ENCODE results near the gene DNAH7. TPM values are rescaled to one million over a fixed set of nuclear protein-coding genes. Genes with fewer than 3 reads are reported as not detected.

DNAH7 gene
- polyA plus RNA-seq, 1 experiment, result 1.2 TPM

GRCh38 chr2:195850764-195851163 is 217.9 kb downstream of the DNAH7 start:
- ChIA-PET POLR2A (no interaction called here), CTCF (no interaction called here)
- no peak for DNase-seq (ENCODE audit: low read depth, low spot score)
- H3K27me3 ChIP-seq (ENCODE audit: control insufficient read depth, insufficient read depth, low read length), result no peaks in the 10 kb centered on the region
- TF ChIP-seq CTCF (IDR thresholded peaks at IDR 0.05; ENCODE audit: low read depth, low read length), result no peak
- no peak overlapping the region for H3K27ac ChIP-seq (ENCODE audit: low read depth, low read length)
- H3K4me3 ChIP-seq (ENCODE audit: low read depth, low read length), result no peak overlapping the region
- no peaks in the 10 kb centered on the region; the same call in 1 of the 2 replicates for H3K9me3 ChIP-seq (ENCODE audit: control insufficient read depth, insufficient read depth, low read length)

DNA sequence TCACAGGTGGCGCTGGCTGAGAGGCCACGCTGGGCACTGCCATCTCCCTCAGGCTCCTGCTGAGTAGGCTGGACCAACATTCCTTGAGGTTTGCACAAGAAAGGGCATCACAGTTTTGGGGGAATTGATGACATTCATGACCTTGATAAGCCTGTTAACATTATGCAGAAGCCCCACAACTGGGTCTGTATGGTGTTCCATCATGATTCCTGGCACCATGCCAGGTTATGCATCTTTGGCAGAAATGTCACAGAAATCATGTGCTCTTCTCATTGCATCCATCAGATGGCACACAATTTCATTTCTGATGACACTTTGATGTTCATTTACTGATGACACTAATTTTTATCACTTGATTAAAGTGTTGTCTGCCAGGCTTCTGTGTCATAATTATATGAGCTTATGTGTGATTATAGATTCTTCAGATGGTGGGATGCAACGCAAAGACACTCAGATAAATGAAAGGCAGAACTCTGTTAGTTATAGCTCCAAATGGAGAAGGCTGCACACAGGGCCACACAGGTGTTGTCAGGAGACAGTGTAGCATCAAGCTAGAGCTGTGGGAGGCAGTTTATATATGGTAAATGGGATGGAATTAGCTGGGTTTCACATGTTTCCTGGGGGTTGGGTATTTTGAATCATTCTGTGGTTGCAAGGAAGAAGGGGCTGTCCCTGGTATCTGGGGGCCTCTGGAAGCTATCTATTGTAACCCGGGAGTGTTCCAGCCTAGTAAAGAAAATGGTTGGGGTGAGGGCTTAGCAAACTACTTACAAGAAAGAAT is 220.3 kb downstream of the DNAH7 start:
- Histone ChIP-seq H3K9me3 (ENCODE audit: control insufficient read depth, insufficient read depth, low read length) (no peaks in the 10 kb centered on the region; the same call in 1 of the 2 replicates), H3K27me3 (ENCODE audit: control insufficient read depth, insufficient read depth, low read length) (no peaks in the 10 kb centered on the region), H3K4me3 (ENCODE audit: low read depth, low read length) (no peak overlapping the region), H3K27ac (ENCODE audit: low read depth, low read length) (no peak overlapping the region)
- TF ChIP-seq CTCF (IDR thresholded peaks at IDR 0.05; ENCODE audit: low read depth, low read length), result no peak
- ChIA-PET POLR2A (no interaction called here), CTCF (no interaction called here)
- DNase-seq (ENCODE audit: low read depth, low spot score), result no peak

GRCh38 chr2:195842932-195843331 is 225.7 kb downstream of the DNAH7 start:
- no peak for TF ChIP-seq CTCF (IDR thresholded peaks at IDR 0.05; ENCODE audit: low read depth, low read length)
- ChIA-PET POLR2A (interaction anchor here (0.5 kb wide), 1 partner anchor 184 kb away, joined by 3 read pairs; no protein-coding TSS in a partner anchor), CTCF (interaction anchor here (0.9 to 1.4 kb wide), 2 partner anchors 96 to 183 kb away, joined by 5 read pairs; no protein-coding TSS in a partner anchor)
- H3K27me3 ChIP-seq (ENCODE audit: control insufficient read depth, insufficient read depth, low read length), result no peaks in the 10 kb centered on the region
- H3K9me3 ChIP-seq (ENCODE audit: control insufficient read depth, insufficient read depth, low read length), result no peaks in the 10 kb centered on the region; the same call in 1 of the 2 replicates
- no peak for DNase-seq (ENCODE audit: low read depth, low spot score)
- H3K27ac ChIP-seq (ENCODE audit: low read depth, low read length), result no peak overlapping the region
- H3K4me3 ChIP-seq (ENCODE audit: low read depth, low read length), result no peak overlapping the region

DNA sequence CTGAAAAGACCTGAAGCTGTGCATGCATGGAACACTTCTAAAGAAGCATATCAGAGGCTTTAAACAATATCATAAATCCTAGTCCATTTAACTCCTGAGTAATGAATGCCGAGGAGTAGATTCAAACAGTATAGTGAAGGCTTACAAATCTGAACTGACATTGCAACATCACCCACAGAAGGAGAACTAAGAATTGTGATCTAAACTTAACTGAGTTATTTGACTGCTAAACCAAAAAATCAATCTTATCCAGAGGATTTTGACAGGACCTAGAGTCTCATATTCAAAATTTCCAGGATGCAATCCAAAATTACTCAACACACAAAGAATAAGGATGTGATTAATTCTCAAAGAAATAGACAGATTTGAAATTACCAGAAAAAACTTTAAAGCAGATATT is 230.6 kb downstream of the DNAH7 start:
- ChIA-PET POLR2A (no interaction called here), CTCF (no interaction called here)
- Histone ChIP-seq H3K4me3 (ENCODE audit: low read depth, low read length) (no peak overlapping the region), H3K27me3 (ENCODE audit: control insufficient read depth, insufficient read depth, low read length) (no peaks in the 10 kb centered on the region), H3K27ac (ENCODE audit: low read depth, low read length) (no peak overlapping the region), H3K9me3 (ENCODE audit: control insufficient read depth, insufficient read depth, low read length) (no peaks in the 10 kb centered on the region)
- TF ChIP-seq CTCF (IDR thresholded peaks at IDR 0.05; ENCODE audit: low read depth, low read length), result no peak
- DNase-seq (ENCODE audit: low read depth, low spot score), result no peak

- CTCF ChIA-PET, result no interaction called here
- no peak overlapping the region for H3K27ac ChIP-seq (ENCODE audit: low read depth, low read length)
- TF ChIP-seq CTCF (IDR thresholded peaks at IDR 0.05; ENCODE audit: low read depth, low read length), result no peak
- H3K27me3 ChIP-seq (ENCODE audit: control insufficient read depth, insufficient read depth, low read length), result no peaks in the 10 kb centered on the region
- H3K4me3 ChIP-seq (ENCODE audit: low read depth, low read length), result no peak overlapping the region
- POLR2A ChIA-PET, result no interaction called here
- H3K9me3 ChIP-seq (ENCODE audit: control insufficient read depth, insufficient read depth, low read length), result no peaks in the 10 kb centered on the region
- DNase-seq (ENCODE audit: low read depth, low spot score), result no peak
Observed at GRCh38 chr2:195836002-195836401, 232.6 kb downstream of the DNAH7 start.
